Activated naive CD8-positive, alpha-beta T cell treated with anti-CD3 and anti-CD28 coated beads, Interleukin-2, amount 50 U/mL, for 16 hours (primary cell): ENCODE measurements around the gene CACNA1G.

Experiments
- DNase-seq: peaks from one replicate; pipeline ENCODE4 v3.0.0-alpha.2; 2020; ENCODE audit warnings: low read depth, low spot score

CACNA1G gene

DNA sequence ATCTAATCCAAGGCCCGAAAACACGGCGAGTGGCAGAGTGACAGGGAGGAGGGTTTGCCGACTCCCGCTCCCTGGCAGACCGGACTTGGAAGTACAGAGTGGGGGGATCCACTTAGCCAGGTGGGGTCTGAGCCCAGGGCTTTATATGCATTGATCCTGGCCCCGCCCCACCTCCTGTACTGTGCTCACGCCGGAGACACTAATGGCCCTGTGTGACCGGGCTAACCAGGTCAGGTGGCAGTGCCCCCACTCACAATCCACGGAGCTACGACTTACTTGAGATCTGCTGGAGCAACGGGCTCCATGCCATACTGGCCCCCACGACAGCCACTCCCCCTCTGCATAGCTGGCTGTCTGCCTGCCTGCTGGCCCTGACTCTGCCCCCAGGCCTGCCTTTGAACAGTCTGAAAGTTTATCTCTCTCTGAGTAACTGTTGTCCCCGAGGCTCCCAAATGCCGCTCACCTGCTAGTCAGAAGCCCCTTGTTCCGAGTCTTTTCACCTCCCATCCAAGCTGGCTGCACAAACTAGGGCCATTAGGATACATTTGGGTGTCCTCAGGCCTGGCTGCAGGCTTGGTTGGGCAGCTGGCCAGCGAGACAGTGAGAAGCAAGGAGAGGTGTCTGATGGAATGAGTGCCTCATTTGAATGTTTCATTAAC, 28.0 kb downstream of the CACNA1G start:
- DNase-seq: no peak

DNA sequence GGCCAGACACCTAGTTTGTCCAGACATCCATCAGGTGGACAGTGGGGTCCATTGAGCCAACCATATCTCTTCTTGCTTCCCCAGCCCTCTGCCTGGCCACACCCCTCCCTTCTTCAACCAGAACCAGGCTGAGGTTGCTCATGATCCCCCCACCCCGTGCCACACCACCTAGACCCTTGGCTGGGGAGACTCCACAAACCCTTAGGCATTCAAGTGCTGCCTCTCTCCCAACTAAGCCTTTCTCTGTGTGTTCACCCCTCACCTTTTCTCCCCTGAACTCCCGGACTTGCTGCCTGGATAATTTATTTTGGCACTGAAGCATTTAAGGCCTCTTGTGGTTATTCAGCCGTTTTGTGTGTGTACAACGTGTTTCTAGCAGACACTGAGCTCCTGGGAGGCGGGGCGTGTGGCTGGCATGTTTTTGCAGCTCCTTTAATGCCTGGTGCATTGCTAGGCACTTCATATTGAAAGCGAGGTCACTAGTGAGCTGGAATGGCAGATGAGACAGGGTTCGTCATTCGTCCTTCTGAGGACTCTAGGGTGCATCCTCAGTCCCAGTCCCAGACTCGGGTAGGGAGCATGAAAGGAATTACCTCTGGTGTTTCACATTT, 28.7 kb downstream of the CACNA1G start:
- DNase-seq: no peak

DNA sequence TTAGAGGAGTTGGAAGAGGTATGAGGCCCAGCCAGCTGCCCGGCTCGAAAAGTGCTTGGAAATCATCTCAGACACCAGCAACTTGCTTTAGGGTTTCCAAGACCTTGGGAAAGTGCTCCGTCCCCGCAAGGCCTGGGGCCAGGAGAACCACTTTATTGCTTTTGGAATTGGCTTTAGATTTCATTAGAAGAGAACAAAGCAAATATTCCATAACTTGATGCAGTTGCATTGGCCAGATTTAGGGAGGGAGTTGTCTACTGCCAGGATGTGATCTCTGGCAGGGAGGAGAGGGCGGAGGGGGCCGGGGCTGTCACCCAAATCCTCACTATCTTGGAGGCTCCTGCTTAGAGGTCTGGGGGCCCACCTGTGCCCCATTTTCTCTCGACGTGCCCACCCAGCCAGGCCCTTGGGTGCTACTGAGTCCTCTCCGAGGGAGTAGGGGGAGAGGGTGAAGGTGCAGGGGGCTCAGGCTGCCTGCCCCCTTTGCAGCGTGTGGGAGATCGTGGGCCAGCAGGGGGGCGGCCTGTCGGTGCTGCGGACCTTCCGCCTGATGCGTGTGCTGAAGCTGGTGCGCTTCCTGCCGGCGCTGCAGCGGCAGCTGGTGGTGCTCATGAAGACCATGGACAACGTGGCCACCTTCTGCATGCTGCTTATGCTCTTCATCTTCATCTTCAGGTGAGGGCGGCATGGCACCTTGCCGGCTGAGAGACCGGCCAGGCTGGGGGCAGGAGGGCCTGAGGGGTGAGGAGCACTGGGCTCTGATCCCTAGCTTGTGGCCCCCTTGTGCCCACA, 30.6 kb downstream of the CACNA1G start:
- DNase-seq: no peak

DNA sequence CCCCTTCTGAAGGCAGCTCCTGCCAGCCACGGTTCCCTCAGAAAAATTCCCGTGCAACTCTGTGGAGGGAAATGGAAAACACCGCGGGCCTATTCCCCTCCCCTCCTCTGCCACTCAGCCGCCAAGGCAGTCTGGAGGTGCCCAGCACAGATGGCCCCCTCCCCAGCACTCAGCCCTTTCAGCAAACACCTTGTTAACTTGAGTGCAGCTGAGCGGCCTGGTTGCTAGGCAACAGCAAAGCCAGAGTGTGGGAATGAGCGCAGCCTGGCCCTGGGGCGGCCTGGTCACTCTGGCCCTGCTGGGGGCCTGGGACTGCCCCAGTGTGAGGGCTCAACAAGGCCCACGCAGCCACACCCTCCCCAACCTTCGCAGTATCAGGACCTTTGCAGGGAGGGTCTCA, 32.8 kb downstream of the CACNA1G start:
- DNase-seq: no peak

DNA sequence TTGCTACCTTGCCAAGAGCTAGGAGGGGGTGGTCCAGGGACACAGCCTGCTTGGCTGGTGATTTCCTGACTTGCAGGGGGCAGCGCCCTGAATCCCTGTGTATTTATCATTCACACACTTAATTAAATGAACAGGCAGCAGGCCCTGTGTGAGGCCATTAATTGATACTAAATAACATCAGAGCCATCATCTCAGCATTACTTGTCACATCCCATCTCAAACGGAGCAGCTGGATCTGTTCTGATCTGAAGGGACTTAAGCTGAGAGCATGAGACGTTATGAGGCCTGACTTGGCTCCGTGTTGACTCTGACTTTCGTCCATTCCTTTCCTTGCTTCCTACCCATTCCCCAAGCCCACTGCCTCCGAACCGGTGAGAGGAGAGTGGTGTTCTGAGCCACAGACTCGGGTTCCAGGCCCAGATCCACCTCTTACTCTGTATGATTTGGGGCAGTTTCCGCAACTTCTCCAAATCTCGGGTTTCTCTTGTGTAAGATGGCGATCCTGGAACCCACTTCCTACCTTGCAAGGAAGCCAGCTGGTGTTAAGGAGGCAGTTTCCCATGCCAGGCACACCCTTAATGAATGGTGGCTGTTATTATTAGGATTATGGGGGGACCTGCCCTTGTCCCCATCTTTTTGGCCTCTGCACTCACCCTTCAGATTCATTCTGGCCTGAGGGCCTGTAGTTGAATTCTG, 33.8 kb downstream of the CACNA1G start:
- no peak for DNase-seq

DNA sequence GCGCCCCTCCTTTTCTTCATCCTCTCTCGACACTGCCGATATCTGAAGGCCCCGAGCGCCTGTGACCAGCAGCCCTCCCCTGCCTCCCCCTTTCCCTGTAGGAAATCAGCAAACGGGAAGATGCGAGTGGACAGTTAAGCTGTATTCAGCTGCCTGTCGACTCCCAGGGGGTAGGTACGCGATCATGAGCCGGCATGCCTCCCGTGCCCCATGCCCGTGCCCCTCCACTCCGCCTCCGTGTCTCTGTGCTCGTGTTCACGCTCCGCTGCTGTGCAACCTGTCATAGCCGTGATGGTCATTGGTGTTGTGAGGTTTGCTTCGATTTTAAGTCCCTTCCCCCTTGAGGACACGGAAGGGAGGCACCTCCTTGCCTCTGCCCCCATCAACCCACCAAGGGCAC, 34.4 kb downstream of the CACNA1G start:
- no peak for DNase-seq

DNA sequence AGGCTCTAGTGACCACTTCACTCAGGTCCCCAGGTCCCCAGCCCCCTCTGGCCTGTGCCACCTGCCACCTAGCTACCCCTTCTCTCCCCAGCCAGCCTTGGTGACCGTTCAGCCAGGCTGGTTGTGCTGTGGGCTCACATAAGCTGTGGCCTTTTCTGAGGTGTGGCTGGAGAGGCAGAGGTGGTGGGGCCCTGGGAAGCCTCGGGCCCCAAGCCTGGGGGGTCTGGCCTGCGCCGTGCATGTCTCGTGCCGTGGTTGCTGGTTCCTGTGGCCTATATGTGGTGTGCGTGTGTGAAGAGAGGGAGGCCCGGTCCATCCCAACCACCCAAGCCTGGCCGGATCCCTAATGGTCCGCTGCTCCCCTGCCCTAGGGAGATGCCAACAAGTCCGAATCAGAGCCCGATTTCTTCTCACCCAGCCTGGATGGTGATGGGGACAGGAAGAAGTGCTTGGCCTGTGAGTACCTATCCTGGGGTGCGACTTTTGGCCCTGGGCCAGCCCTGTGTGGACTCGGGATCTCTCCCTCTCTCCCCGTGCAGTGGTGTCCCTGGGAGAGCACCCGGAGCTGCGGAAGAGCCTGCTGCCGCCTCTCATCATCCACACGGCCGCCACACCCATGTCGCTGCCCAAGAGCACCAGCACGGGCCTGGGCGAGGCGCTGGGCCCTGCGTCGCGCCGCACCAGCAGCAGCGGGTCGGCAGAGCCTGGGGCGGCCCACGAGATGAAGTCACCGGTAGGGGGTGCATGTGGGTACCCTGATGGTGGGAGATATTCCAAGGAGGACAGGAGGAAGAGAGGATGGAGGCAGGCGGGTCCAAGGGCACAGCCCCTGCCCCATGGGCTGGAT, 35.9 kb downstream of the CACNA1G start:
- no peak for DNase-seq

DNA sequence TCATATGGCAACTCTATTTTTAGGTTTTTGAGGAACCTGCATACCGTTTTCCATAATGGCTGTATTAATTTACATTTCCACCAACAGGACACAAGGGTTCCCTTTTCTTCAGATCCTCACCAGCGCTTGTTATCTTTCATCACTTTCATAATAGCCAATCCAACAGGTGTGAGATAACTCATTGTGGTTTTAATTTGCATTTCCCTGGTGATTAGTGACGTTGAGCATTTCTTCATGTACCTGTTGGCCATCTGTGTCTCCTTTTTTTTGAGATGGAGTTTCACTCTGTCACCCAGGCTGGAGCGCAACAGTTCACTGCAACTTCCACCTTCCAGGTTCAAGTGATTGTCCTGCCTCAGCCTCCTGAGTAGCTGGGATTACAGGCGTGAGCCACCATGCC, 38.0 kb downstream of the CACNA1G start:
- no peak for DNase-seq

DNA sequence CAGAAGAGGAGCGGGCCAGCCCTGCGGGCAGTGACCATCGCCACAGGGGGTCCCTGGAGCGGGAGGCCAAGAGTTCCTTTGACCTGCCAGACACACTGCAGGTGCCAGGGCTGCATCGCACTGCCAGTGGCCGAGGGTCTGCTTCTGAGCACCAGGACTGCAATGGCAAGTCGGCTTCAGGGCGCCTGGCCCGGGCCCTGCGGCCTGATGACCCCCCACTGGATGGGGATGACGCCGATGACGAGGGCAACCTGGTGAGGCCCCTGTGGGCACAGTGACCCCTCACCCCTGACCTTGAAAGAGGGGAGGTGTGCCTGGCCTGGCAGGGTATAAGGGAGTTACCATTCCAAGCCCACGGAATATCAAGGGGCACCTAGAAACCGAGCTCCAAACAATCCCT, 39.1 kb downstream of the CACNA1G start:
- no peak for DNase-seq

DNA sequence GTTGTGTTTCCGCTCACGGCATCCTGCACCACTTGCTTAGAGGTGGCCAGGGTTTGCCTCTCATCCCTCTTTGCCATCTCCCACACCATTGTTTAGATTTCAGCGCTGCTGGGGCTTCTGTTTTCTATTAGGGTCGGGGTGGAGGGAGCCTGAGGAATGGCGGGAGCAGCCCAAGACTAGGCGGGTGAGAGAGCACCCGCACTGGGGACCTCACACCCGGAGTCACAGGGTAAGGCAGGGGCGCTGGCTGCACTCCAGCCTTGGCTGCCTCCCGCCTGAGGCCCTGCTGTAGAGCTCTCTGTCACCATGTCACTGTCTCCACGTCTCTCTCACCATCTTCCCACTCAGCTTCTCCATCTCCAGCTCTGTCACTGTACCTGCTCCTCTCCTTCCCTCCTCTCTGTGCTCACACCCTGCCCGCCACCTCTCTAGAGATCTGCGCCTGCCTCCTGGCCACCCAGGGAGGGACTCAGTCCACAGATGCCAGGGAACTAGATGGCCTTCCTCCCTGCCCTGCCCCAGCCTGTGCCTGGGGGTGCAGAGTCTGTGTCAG, 41.4 kb downstream of the CACNA1G start:
- no peak for DNase-seq

DNA sequence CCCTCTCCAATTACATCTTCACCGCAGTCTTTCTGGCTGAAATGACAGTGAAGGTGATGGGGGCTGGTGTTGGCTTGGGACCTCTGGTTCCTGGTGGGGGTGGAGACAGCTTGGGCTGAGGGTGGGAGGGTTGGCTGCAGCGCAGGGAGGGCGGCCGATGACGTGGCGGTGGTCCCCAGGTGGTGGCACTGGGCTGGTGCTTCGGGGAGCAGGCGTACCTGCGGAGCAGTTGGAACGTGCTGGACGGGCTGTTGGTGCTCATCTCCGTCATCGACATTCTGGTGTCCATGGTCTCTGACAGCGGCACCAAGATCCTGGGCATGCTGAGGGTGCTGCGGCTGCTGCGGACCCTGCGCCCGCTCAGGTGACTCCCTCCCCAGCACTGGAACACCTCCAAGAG, 42.3 kb downstream of the CACNA1G start:
- no peak for DNase-seq

DNA sequence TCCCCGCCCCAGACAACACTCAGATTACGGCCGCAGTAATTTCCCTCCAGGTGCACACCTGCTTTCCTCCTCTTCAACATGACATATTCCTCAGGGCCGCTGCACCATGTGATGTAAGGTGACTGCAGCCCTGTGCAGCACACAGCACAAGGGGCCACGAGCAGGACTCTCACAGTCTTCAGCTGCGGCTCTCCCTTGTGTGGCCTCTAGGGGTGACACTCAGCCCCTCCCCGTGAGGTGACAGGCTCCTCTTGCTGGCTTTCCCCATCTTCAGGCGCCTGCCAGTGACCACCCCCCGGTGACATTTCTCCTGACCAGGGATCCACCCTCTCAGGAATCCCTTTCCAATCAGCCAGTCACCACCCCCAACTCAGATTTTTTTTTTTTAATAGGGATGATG, 42.8 kb downstream of the CACNA1G start:
- no peak for DNase-seq

DNA sequence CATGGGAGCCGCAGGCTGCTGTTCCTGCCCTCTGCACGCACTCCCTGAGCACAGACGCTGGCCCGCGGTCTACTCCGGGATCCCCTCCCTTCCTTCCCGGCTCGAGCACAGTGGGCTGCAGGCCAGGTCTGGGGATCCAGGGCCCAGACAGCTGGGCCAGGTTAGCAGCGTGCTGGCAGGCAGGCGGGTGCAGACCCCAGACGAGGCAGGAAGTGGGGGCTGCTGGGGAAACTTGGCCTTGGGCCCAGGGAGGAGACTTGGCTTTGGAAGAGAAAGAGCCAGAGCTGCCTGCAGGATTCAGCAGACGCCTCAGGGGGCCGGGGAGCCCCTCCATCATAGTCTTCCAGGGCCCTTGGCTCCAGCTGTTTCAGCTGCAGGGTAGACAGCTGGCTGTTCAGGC, 44.0 kb downstream of the CACNA1G start:
- DNase-seq: no peak

DNA sequence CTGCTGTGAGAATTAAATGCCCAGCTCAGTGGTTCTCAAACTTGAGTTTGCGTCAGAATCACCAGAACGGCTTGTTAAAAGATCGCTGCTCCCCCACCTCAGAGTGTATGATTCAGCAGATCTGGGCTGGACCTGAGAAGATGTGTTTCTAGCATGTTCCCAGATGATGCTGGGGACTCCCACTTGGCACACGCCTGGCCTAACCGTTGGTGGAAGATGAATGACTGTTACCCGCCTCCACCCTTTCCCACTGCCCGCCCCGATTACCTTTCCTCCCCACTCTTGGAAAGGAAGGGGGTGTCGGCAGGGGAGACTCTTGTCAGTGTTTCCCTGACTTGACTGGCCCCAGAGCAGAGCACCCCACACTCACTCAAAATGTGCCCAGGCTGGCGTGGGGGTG, 44.9 kb downstream of the CACNA1G start:
- no peak for DNase-seq

DNA sequence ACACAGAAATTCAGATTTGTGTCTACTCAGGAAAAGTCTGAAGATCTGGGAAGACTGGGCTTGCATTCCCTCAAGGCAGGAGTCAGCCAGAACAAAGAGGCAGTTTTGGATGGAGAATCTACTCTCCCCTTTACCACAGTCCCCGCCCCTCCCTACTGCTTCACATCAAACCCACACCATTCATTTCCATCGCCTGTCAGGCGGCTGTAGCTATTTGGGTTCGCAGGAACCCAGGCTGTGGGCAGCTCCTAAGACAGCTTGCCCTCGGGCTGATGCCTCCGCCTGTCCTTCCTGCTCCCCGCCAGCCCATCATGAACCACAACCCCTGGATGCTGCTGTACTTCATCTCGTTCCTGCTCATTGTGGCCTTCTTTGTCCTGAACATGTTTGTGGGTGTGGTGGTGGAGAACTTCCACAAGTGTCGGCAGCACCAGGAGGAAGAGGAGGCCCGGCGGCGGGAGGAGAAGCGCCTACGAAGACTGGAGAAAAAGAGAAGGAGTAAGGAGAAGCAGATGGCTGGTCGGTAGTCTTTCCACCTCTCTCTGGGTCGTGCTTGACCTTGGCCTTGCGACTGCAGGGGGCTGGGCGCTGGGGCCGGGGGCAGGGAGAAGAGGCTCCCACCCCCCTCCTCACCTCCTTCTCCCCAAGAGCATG, 47.1 kb downstream of the CACNA1G start:
- no peak for DNase-seq

DNA sequence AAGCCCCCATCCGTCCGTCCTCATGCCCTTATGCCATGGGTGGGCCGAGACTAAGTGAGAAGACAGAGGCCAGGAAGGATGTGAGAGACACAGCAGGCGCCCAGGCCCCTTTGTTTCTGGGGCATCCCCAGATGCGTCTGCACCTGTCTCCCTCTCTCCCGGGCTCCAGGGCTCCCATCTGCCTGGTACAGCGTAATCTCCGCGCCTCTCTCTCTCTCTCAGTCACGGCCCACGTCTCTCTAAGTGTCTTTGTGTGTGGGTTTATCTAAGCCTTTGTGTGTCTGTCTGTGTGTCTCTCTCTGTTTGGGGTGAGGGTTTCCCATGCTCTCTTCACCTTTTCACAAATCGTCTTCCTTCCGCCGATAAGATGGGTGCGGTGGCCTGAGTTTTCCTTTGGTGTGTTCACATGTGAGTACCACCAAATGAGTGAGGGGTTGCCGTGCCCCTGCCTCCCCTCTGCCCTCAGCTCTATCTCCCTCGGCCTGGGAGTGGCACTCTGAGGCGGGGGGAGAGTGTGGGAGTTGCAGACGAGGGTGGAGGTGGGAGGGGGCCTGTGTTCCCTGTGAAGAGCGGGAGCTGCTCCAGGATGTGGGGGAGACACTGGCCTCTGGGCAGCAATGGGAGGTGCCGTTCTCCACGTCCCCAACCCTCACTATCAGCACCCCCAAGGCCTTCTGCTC, 48.3 kb downstream of the CACNA1G start:
- no peak for DNase-seq

DNA sequence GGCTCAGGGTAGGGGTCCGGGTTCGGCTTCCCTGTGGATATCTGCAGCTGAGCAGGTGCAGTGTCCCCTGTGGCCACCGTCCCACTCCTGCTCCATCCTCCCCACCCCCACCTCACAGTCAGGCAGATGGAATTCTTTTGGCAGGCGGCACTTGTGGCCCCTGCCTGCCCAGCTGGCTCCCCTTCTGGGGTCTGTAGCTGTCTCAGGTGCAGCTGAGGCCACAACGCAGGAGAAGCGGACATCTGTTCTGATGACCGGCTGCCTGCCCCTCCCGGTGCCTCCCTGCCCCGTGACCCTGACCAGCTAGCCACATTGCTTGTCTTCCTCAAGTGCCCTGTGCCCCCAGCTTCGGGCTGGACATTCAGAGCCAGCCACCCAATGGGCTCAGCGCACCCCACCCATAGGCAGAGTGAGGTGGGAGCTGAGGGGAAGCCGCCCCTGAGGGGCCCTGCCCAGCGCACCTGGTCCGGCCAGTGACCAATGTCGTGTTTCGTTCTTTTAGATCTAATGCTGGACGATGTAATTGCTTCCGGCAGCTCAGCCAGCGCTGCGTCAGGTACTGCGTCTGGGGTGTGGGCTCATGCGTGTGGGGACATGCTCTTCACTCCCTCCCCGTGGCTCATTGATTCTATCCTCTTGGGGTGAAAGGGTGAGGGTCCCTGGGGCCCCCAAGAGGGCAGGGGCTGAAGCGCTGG, 49.0 kb downstream of the CACNA1G start:
- no peak for DNase-seq

DNA sequence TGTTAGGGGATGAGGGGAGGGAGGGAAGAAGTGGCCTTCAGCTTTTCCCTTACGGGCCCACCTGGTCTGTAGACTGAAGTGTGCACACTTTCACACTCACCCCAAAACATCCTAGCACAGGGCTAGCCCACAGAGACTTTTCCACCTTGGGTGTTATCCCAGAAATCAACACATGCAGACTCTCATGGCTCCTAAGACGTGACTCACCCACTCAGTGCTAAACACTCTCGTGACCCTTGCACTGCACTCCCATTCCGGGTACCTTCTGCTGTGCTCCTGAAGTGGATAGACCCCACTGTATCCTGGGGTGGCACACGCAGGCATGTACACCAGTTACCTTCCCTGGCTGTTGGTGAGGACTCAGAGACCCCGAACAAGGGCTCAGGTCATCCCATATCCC, 51.1 kb downstream of the CACNA1G start:
- DNase-seq: no peak

DNA sequence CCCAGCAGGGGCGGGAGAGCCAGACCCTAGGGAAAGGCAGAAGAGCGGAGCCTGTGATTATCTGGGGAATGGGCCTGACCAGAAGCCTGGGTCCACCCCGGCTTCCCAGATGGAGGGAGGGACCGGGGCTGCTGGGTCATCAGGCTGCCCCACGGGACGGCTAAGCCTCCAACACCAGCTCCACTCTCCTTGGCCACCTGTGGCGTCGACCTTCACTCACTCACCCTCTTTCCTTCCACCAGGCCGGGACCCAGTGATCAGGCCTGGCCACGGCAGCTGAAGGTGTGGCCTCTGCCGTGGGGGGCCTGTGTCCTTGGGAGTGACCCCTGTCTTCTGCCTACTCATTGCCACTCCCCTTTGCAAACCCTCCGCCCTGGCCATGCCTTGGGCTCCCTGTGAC, 51.8 kb downstream of the CACNA1G start:
- DNase-seq: no peak
